WTC11 (cell line): ENCODE data around the gene FABP7. TPM values are rescaled to one million over a fixed set of nuclear protein-coding genes. Genes with fewer than 3 reads are reported as not detected.

Source experiments
- ATAC-seq: fragments of 200-7000 bp; cut with Tn5 transposase; 2 replicates; pipeline ENCODE4 v1.10.0; 2021; ENCODE audit warnings: mild to moderate bottlenecking, moderate library complexity
- CTCF ChIA-PET: fragments of 300-600 bp; sonication (Branson Sonifier 250); formaldehyde crosslinking; loops from one replicate; lab custom pipeline; 2021; ENCODE audit warnings: antibody characterized with exemption; lab: Charles Lee
- POLR2A ChIA-PET: fragments of 350-600 bp; sonication (Branson Sonifier 250); formaldehyde crosslinking; loops from one replicate; lab custom pipeline; 2021; ENCODE audit warnings: antibody characterized with exemption; lab: Charles Lee
- DNase-seq: peaks from one replicate; pipeline ENCODE4 v3.0.0; 2021; ENCODE audit warnings: low spot score
- H3K27ac Mint-ChIP-seq: 2 replicates; pipeline ENCODE4 v1.8.0; 2021; ENCODE audit warnings: mixed read lengths
- H3K27me3 Mint-ChIP-seq: 2 replicates; pipeline ENCODE4 v1.8.0; 2021; ENCODE audit warnings: low read depth, mild to moderate bottlenecking, moderate library complexity, mixed read lengths
- H3K36me3 Mint-ChIP-seq: 2 replicates; pipeline ENCODE4 v1.8.0; 2021; ENCODE audit warnings: mixed read lengths
- H3K4me1 Mint-ChIP-seq: 2 replicates; pipeline ENCODE4 v1.8.0; 2022; ENCODE audit warnings: mixed read lengths
- H3K4me3 Mint-ChIP-seq: 2 replicates; pipeline ENCODE4 v1.8.0; 2021; ENCODE audit warnings: mild to moderate bottlenecking, moderate library complexity, mixed read lengths
- H3K9me3 Mint-ChIP-seq: 2 replicates; pipeline ENCODE4 v1.8.0; 2021; ENCODE audit warnings: mixed read lengths
- CBFB ChIP-seq: sonication (generic); formaldehyde crosslinking; IDR thresholded peaks from 2 replicates; pipeline ENCODE4 v1.8.1; 2022; ENCODE audit warnings: mild to moderate bottlenecking, low read depth, missing genetic modification reagents
- E2F1 ChIP-seq: sonication (generic); formaldehyde crosslinking; IDR thresholded peaks from 2 replicates; pipeline ENCODE4 v1.8.0; 2022; ENCODE audit warnings: mild to moderate bottlenecking, missing genetic modification reagents
- EMX1 ChIP-seq: fragments of 250-450 bp; sonication (Bioruptor Pico); IDR thresholded peaks from 2 replicates; pipeline ENCODE4 v1.8.0; 2021; ENCODE audit warnings: mild to moderate bottlenecking
- FOXJ3 ChIP-seq: sonication (generic); formaldehyde crosslinking; IDR thresholded peaks from 2 replicates; pipeline ENCODE4 v1.9.0; 2021; ENCODE audit warnings: missing genetic modification reagents, mild to moderate bottlenecking, borderline replicate concordance
- FOXK1 ChIP-seq: sonication (generic); formaldehyde crosslinking; IDR thresholded peaks from 2 replicates; pipeline ENCODE4 v1.8.0; 2022; ENCODE audit warnings: mild to moderate bottlenecking, moderate library complexity, missing genetic modification reagents
- FOXP4 ChIP-seq: sonication (generic); formaldehyde crosslinking; IDR thresholded peaks from 2 replicates; pipeline ENCODE4 v1.8.0; 2022; ENCODE audit warnings: mild to moderate bottlenecking, missing genetic modification reagents
- HMGA2 ChIP-seq: fragments of 250-450 bp; sonication (Bioruptor Pico); IDR thresholded peaks from 2 replicates; pipeline ENCODE4 v1.4.0; 2021; ENCODE audit warnings: mild to moderate bottlenecking, moderate library complexity
- IRF1 ChIP-seq: sonication (generic); formaldehyde crosslinking; IDR thresholded peaks from 2 replicates; pipeline ENCODE4 v1.8.0; 2023; ENCODE audit warnings: missing genetic modification reagents
- JAZF1 ChIP-seq: fragments of 250-450 bp; sonication (Bioruptor Pico); IDR thresholded peaks from 2 replicates; pipeline ENCODE4 v1.9.0; 2021; ENCODE audit warnings: moderate library complexity, mild to moderate bottlenecking, inconsistent platforms
- JUN ChIP-seq: sonication (generic); formaldehyde crosslinking; IDR thresholded peaks from 2 replicates; pipeline ENCODE4 v1.8.0; 2023; ENCODE audit warnings: mild to moderate bottlenecking, missing genetic modification reagents
- MXD4 ChIP-seq: fragments of 250-450 bp; sonication (Bioruptor Pico); IDR thresholded peaks from 2 replicates; pipeline ENCODE4 v1.8.0; 2021; ENCODE audit warnings: mild to moderate bottlenecking, moderate library complexity, borderline replicate concordance
- PREB ChIP-seq: sonication (generic); formaldehyde crosslinking; IDR thresholded peaks from 2 replicates; pipeline ENCODE4 v1.8.1; 2022; ENCODE audit warnings: mild to moderate bottlenecking, missing genetic modification reagents, moderate library complexity, borderline replicate concordance
- PRRX2 ChIP-seq: fragments of 250-450 bp; sonication (Bioruptor Pico); IDR thresholded peaks from 2 replicates; pipeline ENCODE4 v1.8.0; 2021; ENCODE audit warnings: mild to moderate bottlenecking
- RELA ChIP-seq: sonication (generic); formaldehyde crosslinking; IDR thresholded peaks from 2 replicates; pipeline ENCODE4 v1.8.1; 2022; ENCODE audit warnings: missing genetic modification reagents, mild to moderate bottlenecking, borderline replicate concordance
- RORB ChIP-seq: fragments of 250-450 bp; sonication (Bioruptor Pico); IDR thresholded peaks from 2 replicates; pipeline ENCODE4 v1.9.0; 2021; ENCODE audit warnings: mild to moderate bottlenecking
- TEAD1 ChIP-seq: sonication (generic); formaldehyde crosslinking; IDR thresholded peaks from 2 replicates; pipeline ENCODE4 v1.8.0; 2022; ENCODE audit warnings: mild to moderate bottlenecking, missing genetic modification reagents
- USF1 ChIP-seq: sonication (generic); formaldehyde crosslinking; IDR thresholded peaks from 2 replicates; pipeline ENCODE4 v1.8.0; 2022; ENCODE audit warnings: mild to moderate bottlenecking, missing genetic modification reagents
- ZNF121 ChIP-seq: sonication (generic); formaldehyde crosslinking; IDR thresholded peaks from 2 replicates; pipeline ENCODE4 v1.8.0; 2023; ENCODE audit warnings: missing genetic modification reagents
- ZNF396 ChIP-seq: fragments of 250-450 bp; sonication (Bioruptor Pico); IDR thresholded peaks from 2 replicates; pipeline ENCODE4 v1.8.0; 2021; ENCODE audit warnings: mild to moderate bottlenecking, moderate library complexity, borderline replicate concordance
- ZNF512 ChIP-seq: sonication (generic); formaldehyde crosslinking; IDR thresholded peaks from 2 replicates; pipeline ENCODE4 v1.8.1; 2022; ENCODE audit warnings: missing genetic modification reagents, borderline replicate concordance
- total RNA-seq: library from RNA; stranded (reverse); gene quantifications from 3 replicates; pipeline ENCODE4 v1.2.3, GENCODE V29; 2021

The FABP7 gene
- total RNA-seq, 1 experiment from 2014 or later, result 7.2 TPM

GRCh38 chr6:122751326-122751725 lies 28.2 kb upstream of the FABP7 start:
- DNase-seq (no peak), ATAC-seq (no peak)
- Mint-ChIP-seq H3K4me3 (no peak overlapping the region), H3K9me3 (peaks cover 34% of the 10 kb centered on the region), H3K4me1 (peaks cover 37% of the 10 kb centered on the region), H3K27ac (no peak overlapping the region), H3K27me3 (peaks cover 93% of the 10 kb centered on the region), H3K36me3 (peaks cover 21% of the 10 kb centered on the region)
- ChIA-PET CTCF (interaction anchor here (1.2 to 1.4 kb wide), 2 partner anchors 38 to 87 kb away, joined by 3 read pairs; no protein-coding TSS in a partner anchor), POLR2A (no interaction called here)
- TF ChIP-seq ZNF396 (CRISPR knock-in tag), result no peak
- TF ChIP-seq CBFB (CRISPR knock-in tag), result no peak
- no peak for TF ChIP-seq PREB (CRISPR knock-in tag)
- no peak for TF ChIP-seq USF1 (CRISPR knock-in tag)
- TF ChIP-seq FOXP4, result no peak
- no peak for TF ChIP-seq MXD4 (CRISPR knock-in tag)
- TF ChIP-seq IRF1, result no peak
- no peak for TF ChIP-seq E2F1
- TF ChIP-seq FOXJ3 (CRISPR knock-in tag), result no peak
- TF ChIP-seq FOXK1, result no peak
- no peak for TF ChIP-seq HMGA2 (CRISPR knock-in tag)
- no peak for TF ChIP-seq EMX1 (CRISPR knock-in tag)
- TF ChIP-seq ZNF121 (CRISPR knock-in tag), result no peak

- no peak overlapping the region for H3K27ac Mint-ChIP-seq
- POLR2A ChIA-PET, result no interaction called here
- CTCF ChIA-PET, result interaction anchor here (1.4 to 1.6 kb wide), 3 partner anchors 37 to 117 kb away, joined by 3 read pairs; no protein-coding TSS in a partner anchor
Observed at GRCh38 chr6:122752459-122752858, 27.1 kb upstream of the FABP7 start.

More at GRCh38 chr6:122752459-122752858, 27.1 kb upstream of the FABP7 start:
- H3K36me3 Mint-ChIP-seq, result peaks cover 21% of the 10 kb centered on the region
- H3K27me3 Mint-ChIP-seq, result peaks cover 93% of the 10 kb centered on the region
- H3K4me3 Mint-ChIP-seq, result no peak overlapping the region
- DNase-seq (no peak), ATAC-seq (no peak)
- peaks cover 31% of the 10 kb centered on the region for H3K9me3 Mint-ChIP-seq
- TF ChIP-seq JUN (no peak), PRRX2 (CRISPR knock-in tag) (no peak), MXD4 (CRISPR knock-in tag) (no peak), PREB (CRISPR knock-in tag) (no peak), TEAD1 (no peak), RELA (CRISPR knock-in tag) (no peak), FOXJ3 (CRISPR knock-in tag) (no peak), FOXK1 (no peak), ZNF512 (CRISPR knock-in tag) (no peak), JAZF1 (CRISPR knock-in tag) (no peak), RORB (no peak)
- H3K4me1 Mint-ChIP-seq, result peaks cover 41% of the 10 kb centered on the region
